HCEC 1CT (cell line): ENCODE measurements around the gene TPCN1.

Source experiments
- DNase-seq: peaks from one replicate; pipeline ENCODE4 v3.0.0-alpha.2; 2017

Gene TPCN1

DNA sequence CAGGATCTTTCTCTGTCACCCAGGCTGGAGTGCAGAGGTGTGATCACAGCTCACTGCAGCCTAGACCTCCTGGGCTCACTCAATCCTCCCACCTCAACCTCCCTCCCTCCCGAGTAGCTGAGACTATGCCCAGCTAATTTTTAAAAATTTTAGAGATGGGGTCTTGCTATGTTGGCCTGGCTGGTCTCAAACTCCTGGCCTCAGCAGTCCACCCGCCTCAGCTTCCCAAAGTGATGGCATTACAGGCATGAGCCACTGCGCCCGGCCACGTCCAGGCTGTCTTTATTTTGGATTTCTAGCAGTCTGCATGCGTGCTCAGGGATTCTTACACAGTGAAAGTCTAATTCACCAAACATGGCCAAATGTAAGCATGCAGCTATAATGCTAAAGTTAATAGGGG lies 95.9 kb downstream of the TPCN1 start:
- no peak for DNase-seq

DNA sequence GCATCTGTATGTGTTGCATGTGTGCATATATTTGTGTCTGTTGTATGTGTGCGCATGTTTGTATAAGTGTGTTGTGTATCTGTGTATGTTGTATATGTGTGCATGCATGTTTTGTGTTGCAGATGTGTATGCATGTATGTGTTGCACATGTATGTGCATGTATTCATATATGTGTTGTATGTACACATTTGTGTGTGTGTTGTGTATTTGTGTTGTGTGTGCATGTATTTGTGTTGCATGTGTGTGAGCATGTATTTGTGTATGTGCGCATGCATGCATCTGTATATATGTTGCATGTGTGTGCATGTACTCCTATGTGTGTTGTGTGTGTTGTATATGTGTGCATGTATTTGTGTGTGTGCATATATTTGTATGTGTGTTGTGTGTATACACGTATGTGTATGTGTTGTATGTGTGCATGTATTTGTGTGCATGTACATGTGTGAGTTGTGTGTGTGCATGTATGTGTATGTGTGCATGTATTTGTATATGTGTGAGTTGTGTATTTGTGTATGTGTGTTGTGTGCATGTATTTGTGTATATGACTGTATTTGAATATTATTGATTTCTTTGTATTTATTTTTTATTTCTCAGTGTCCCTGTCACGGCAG lies 96.9 kb downstream of the TPCN1 start:
- no peak for DNase-seq

DNA sequence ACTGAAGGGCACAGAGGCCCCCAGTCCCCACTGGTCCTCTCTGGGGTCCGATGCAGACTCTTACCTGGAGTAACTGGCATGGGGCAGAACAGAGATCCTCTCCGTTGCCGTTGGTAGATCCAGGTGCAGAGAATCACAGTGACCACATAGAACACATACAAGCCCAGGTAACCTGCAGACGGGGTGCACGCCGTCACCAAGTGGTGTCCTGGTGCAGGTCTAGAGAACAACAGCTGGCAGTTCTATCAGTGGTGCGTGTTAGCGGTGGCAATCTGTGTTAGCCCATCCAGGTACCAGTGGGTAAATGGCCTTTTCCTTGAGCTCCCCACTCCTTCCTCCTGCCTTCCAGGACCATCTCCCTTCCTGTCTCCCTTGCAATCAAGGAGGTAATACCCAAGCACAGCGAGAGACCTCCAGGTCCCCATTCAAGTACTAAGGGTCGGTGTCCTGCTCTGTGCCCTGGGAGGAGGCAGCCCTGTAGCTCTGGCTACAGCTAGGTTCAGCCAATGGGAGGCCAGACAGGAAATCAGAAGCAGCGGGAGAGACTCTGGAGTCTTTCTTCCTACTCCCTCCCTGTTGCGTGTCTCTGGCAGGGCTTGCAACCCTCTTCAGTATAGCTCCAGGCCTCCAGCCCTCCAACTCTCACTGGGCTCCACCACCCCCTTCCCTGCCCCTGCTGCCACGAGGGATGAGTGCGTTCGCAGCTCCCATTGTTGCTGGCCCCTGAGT lies 97.8 kb downstream of the TPCN1 start:
- DNase-seq, result no peak

DNA sequence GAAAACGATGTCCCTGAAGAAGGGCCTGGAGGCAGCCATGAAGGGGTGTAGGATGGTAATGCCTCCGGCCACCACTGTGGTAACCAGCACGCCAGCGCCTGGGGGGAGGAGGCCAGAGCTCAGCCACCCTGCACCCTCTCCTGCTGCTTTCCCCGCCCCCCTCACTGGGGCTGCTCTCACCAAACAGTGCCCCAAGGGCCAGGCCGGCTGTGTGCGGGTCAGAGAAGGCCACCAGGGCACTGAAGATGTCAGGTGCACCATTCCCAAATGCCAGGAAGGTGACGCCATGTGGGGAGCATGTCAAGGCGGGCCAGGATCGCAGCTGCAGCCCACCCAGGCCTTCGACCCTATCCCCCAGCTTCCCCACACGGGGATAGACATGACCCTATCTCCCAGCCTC lies 99.1 kb downstream of the TPCN1 start:
- no peak for DNase-seq

DNA sequence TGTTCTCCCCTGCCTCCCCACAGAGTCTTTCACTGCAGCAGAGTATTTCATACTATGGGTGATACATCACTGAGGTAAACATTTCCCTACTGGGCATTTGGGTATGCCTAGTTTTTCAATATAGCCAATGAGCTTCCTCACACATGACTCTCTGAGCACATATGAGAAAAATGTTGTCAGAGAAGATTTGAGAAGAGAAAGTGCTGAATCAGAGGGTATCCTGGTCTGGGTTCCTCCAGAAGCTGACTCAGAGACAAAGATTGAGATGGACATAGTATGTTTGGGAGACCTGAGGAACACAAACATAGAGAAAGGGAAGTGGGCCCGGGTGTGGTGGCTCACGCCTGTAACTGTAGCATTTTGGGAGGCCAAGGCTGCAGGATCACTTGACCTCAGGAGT lies 101.1 kb downstream of the TPCN1 start:
- peak; percentile 96 for DNase-seq

DNA sequence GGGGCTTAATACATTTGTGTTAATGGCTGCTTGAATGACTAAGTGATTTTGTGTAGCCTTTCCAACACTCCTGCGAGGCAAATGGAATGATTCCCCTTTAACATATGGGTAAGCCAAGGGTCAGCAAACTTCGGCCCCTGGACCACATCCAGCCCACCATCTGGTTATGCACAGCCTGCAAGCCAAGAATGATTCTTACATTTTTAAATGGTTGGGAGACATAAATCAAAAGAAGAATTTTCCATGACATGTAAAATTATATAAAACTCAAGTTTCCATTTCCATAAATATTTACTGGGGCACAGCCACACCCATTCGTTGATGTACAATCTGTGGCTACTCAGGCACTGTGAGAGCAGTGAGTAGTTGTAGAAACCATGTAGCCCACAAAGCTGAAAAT lies 104.7 kb downstream of the TPCN1 start:
- peak; percentile 98 for DNase-seq

DNA sequence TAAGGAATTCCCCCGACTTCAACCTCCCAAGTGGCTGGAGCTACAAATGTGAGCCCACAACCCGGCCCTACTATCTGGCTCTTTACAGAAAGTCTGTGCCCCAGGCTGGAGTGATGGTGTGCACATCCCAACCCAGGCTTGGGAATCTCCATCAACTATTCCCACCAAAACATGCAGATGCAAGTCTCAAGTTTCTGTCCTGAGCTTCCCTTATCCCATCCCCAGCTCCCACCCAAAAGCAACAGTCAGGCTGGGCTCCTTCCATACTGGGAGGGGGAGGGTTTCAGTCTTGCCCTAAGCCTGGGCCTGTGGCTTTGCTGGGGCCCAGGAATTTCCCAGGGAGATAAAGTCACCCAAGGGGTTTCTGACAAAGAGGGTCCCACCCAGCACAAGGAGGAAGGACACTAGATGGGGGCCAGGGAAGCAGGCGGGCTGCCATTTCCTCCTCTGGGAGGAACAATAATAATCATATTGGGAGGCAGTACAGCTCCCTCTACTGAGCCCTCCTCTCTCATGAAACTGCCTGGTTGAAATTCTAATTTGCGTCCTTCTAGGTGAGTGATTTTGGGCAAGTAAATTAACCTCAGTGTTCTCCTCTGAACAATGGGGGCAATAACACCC lies 105.6 kb downstream of the TPCN1 start:
- DNase-seq, result no peak

DNA sequence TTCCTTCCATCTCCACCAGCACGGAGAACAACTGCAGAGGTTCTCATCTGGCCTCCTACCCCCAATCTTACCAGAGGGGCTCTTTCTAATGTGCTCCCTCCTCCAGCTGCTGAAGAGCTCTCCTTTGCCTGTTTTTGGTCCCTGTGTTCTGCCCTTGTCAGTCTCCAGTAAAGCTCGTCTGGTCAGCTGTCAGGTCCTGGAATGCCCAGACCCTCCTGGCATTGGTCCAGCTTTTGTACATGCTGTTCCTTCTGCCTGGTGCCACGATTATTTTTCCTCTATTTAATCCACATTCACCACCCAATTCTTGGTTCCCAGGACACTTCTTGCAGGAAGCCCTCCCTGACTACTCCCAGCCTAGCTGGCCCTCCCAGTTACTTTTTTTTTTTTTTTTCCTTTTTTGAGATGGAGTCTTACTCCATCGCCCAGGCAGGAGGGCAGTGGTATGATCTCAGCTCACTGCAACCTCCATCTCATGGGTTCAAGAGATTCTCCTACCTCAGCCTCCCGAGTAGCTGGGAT lies 107.2 kb downstream of the TPCN1 start:
- DNase-seq, result no peak

DNA sequence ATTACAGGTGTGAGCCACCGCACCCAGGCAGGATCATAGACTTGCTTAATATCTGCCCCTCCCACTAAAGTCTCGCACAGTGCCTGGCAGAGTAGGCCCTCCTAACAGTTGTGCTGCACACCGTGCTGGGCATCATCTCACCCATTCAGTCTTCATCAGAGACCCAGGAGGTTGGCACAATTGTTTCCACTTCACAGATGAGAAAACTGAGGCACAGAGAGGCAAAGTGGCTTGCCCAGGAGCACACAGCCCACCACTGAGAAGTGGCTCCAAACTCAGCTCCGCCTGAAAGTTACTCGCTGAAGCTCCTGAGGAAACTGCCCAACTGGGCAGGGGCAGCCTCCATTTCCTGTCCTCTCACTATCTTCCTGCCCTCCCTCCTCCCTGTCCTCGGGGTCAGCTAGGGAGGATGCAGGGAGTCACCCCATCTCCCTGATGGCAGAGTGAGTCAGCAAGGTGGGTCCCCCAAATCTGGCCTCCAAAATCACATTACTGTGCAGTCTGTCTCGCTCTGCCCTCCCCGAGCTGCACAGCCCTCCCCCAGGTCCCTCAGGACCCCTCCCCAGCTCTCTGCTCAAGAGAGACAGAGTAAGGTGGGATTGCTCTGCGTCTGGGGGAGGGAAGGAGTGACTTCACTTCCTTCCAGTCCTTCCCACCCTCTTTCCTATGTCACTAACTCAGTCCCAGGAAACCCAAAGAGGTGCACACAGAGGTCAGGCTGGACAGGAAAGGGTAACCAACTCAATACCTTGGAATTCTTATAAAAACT lies 107.9 kb downstream of the TPCN1 start:
- DNase-seq, result peak; percentile 56

DNA sequence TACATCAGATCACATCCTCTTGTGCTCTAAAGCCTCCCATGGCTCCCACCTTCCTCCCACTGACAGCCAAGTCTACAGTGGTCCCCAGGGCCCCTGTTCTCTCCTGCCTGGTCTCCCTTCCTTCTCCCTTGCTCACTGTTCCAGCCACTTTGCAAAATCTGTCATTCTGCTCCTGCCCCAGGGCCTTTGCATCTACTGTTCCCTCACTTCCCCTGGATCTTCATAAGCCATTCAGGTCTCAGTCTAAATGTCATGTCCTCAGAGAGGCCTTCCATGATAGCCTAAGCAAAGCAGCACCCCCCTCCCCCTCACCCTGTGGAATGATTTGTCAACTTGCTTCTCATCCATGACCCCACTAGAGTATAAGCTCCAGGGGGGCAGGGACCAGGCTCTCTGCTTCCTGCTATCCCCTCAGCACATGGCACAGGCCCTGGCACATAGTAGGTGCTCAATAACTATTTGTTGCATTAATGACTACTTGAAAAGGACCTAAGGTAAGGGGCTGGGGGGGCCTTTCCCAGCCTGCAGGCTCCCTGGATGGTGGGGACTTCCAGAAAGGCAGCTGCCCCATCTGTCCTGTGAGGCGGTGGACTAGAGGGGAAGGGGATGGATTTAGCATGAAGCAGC lies 108.6 kb downstream of the TPCN1 start:
- DNase-seq, result no peak

DNA sequence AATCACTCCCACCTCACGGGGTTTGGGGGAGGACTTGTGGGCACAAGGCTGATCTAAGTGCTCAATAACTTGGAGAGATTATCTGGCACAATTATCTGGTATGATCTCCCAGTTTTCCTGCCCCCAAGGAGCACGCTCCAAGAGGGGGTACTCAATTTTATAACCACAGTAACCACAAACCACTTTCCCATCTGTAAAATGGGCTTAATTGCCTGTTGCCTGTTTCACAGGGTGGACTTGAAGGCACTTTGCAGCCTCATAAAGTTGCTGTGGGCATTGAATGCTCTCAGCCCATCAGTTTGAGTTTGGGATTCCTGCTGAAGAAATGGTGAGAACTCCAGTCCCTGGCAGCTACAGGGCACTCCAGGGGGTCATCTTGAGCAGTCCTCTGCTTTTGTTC lies 109.2 kb downstream of the TPCN1 start:
- DNase-seq, result no peak

DNA sequence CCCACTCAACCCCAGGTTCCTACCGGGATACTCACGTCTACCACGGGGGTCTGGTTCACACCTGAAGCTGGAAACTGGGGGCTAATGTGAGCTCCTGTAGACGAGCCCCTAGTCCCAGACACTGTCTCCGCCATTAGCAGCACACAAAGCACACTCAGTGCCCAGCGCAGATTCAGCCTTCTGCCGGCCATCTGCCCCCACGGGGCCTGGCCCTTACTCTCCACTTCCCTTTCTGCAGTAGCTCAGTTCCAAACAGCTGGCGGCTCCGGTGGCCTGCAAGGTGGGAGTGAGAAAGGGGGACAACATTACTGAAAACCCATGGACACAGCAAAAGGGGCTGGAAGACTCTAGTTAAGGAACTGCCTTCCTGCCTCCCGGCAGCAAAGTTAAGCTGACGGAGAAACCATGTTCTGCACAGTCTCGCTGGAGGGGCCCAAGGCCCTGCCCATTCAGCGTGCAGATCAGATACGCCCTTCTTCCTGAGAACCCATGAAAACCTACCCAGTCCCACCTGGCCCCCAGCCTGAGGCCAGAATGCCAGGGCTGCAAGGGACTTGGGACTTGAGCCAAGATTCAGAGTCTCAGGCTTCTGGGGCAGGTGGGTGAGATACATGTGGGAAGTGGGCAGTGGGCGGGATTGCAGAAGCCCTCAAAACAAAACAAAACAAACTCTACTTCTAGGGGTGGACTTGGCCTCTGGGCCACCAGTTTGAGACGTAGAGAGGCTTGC lies 111.6 kb downstream of the TPCN1 start:
- DNase-seq, result no peak

DNA sequence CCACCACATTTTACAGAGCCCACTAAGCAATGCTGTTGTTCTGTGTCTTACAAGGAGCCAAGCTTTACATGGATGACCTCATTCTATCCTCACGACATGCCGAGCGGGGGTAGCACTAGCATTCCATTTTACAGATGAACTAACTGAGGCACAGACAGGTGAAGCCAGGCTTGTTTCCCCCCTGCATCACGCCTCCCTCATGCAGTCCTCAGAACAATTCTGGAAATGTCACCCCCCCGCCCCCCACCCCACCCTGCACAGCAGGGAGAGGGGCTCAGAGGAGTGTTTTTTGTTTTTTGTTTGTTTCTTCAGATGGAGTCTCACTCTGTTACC lies 112.1 kb downstream of the TPCN1 start:
- no peak for DNase-seq

DNA sequence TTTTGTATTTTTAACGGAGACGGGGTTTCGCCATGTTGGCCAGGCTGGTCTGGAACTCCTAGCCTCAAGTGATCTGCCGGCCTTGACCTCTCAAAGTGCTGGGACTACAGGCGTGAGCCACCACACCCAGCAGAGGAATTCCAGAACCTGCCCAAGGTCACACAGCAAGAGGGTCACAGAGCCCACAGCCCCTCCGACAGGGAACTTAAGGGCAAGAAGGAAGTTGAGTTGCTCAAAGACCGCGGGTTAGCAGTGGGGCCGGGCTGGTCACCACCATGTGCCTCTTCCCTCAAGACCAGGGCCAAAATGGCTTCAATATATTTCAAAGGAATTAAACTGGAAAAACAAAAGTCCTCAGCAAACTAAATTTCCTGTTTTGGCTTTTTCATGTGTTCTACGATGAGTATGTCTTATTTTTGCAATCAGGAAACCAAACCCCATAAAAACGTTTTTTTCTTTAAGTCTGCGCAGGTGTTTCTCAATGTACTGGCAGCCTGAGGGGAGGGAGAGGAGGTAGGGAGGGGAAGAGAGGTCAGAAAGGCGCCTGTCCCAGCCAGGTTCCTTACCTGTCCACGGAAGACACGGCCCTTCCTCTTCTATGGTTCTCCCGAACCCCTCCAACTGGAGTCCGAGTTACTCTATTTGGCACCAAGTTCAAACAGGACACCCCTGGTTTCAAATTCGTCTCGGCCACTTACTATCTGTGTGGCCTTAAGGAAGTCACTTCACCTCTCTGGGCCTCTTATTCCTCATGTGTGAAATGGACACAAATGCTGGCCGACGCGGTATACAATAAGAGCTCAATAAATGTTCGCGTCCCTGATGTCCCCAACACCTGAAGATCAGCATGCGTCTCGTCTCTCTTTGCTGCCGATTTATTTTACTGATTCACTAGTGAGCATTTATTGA lies 112.9 kb downstream of the TPCN1 start:
- no peak for DNase-seq

DNA sequence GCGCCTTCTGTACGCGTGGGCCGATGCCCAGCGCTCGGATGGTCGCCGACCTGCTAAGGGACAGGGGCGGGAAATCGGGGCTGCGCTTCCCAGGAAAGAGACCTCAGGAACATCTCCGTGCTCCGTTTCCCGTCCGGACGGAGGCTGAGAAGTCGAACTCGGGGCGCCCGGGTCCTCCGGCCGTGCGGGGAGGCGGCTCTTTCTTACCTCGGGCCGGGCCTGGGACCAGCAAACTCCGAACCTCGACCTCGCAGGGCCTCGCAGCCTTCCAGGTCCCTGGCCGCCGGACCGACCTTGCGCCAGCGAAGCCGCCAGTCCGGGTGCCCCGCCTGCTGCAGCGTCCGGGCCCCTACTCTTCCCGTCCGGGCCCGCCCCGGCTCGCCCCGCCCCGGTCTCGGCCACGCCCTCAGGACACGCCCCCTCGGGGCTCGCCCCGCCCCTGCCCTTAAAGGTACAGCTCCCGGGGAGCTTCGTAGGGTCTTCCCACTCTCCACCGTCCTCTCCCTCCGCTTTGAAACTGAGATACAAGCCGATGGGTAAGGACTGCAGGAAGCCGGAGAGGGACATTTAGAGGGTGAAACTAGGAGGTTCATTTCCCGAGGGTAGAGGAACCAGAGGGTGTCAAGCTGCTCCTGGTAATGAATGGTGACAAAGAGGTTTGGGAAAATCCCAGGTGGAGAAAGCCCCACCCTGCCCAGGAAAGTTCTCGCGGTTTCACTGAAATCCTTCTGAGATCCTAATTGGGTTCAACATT lies 113.7 kb downstream of the TPCN1 start, which contains the start of gene SLC8B1:
TSS of gene SLC8B1 (minus strand) at position 324 of the 754 bp plus-strand sequence. CDS start 2,231 bp downstream, outside the sequence.
- peak; percentile 76 for DNase-seq

DNA sequence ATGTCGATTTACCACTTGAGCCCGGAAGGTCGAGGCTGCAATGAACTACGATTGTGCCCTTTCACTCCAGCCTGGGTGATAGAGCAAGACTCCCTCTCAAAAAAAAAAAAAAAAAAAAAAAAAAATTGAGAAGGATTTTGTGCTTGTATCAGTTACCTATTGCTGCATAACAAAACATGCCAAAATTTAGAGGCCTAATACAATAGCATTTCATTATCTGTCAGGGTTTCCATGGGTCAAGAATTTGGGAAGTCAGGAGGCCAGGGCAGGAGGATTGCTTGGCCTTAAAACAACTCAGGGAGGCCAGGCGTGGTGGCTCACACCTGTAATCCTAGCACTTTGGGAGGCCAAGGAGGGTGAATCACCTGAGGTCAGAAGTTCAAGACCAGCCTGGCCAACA lies 118.3 kb downstream of the TPCN1 start:
- DNase-seq, result no peak

DNA sequence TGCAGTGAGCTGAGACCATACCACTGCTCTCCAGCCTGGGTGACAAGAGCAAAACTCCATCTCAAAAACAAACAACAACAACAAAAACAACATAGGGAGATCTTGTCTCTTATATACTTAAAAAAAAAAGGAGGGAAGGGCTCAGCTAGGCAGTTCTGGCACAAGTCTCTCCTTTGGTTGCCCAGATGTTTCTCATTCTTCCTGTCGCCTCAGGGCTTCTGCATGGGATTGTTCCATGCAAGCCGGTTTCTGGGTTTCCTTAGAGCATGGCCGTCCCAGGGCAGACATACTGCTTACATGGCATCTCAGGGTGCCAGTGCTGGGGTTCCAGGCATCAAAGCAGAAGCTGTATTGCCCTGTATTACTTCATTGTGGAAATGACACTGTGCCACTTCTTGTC lies 118.8 kb downstream of the TPCN1 start:
- no peak for DNase-seq

DNA sequence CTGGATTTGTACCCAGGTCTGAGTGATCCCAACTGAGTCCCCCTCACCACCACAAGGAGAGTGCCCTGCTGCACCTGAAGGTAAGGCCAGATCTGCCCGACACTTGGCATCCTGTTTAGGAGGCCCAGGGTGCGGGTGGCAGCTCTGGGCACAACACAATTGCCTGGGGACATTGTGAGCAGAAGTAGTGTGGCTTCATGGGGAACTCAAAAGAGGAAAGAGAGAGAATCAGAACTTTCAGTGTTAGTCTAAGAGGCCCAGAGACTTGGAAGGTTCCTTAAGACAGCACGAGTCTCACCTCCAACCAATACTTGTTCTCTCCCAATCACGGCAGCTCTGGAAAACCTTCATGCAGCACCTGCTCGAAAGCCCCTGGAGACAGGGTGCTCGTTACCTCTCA lies 120.3 kb downstream of the TPCN1 start:
- DNase-seq, result no peak

DNA sequence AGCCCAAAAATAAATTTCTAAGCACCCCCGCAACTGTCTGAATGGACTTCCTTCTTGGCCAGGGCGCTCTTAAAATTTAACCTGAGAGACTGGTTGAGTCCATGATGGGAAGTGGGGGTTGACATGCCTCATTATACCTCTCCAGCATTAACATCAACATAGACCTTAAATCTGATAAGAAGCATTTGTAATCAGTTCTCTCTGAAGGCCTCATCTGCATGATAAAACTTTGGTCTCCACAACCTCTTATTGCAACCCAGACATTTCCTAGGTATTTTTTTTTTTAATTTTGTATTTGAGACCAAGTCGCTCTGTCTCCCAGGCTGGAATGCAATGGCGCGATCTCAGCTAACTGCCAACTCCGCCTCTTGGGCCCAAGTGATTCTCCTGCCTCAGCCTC lies 124.1 kb downstream of the TPCN1 start:
- DNase-seq, result no peak

DNA sequence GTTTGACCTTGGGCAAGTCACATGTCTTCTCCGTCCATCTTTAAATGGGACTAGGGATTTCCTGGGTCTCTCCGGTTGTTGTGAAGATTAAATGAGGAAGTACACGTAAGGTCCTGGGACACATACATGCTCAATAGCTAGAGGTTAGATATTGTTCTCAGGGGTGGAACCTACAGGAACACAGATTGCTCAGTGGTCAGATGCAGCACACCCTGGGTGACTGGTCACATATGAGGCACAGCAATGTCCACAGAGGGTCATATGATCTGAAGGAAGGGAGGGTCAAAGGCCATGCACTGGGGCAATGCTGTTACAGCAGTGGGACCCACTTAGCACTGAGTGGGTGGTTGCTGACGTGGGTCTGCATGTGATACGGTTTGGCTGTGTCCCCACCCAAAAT lies 125.1 kb downstream of the TPCN1 start:
- DNase-seq, result no peak
